Activated naive CD4-positive, alpha-beta T cell treated with anti-CD3 and anti-CD28 coated beads, Interleukin-2, amount 50 U/mL, for 72 hours (primary cell): ENCODE results near the gene ACOT11. TPM values are rescaled to one million over a fixed set of nuclear protein-coding genes. Genes with fewer than 3 reads are reported as not detected.
"Not testable (repeated sequence)": the region's sequence is repeated elsewhere in the genome, so short reads cannot be mapped to it uniquely, and the experiment has no call there.

ENCODE experiments used
- ATAC-seq, 2 donors: fragments of 150-1000 bp; cut with Tn5 transposase; 2 replicates each; pipeline ENCODE4 v1.10.0; 2021; ENCODE audit warnings: mild to moderate bottlenecking in 2 of 2, moderate library complexity in 2 of 2
- DNase-seq, 2 donors: peaks; one replicate each; pipeline ENCODE4 v3.0.0; 2021 to 2022; ENCODE audit warnings: low spot score in 2 of 2
- H3K27ac Mint-ChIP-seq, 2 donors: one replicate each; pipeline ENCODE4 v1.8.0; 2022; ENCODE audit warnings: mild to moderate bottlenecking in 2 of 2, mixed read lengths in 2 of 2
- H3K36me3 Mint-ChIP-seq, 2 donors: one replicate each; pipeline ENCODE4 v1.8.0; 2022; ENCODE audit warnings: mixed read lengths in 2 of 2
- H3K9me3 Mint-ChIP-seq, 2 donors: one replicate each; pipeline ENCODE4 v1.8.0; 2022; ENCODE audit warnings: mixed read lengths in 2 of 2
- total RNA-seq, 2 donors: library from RNA; stranded (reverse); gene quantifications; one replicate each; pipeline ENCODE4 v1.2.3, GENCODE V29; 2022

ACOT11 gene
- total RNA-seq, 2 donors from 2014 or later, result 1.0 to 4.5 TPM

DNA sequence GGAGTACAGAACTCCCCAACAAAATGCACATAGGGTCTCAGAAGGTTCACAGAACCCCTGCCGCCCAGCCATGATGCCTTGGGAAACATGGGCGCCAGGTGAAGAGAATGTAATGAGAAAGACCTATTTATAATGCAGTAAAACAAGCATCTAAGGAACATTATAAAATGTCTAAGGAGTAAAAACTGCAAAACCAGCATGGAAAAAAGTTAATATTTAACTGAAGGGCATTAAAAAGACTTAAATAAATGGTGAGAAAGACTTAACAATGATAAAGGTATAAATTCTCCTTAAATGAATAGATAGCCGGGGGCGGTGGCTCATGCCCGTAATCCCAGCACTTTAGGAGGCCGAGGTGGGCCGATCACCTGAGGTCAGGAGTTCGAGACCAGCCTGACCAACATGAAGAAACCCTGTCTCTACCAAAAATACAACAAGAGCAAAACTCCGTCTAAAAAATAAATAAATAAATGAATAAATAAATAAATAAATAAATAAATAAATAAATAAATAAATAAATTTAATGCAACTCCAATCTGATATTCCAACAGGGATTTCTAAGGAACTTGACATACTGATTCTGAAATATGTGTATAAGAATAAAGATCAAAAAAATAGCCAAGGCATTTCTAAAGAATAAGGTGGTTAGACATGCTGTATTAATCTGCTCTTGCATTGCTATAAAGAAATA lies 27.3 kb upstream of the ACOT11 start:
- no peak for DNase-seq
- Mint-ChIP-seq H3K9me3 (no peaks in the 10 kb centered on the region), H3K36me3 (no peaks in the 10 kb centered on the region), H3K27ac (no peak overlapping the region)
- no peak for ATAC-seq

DNA sequence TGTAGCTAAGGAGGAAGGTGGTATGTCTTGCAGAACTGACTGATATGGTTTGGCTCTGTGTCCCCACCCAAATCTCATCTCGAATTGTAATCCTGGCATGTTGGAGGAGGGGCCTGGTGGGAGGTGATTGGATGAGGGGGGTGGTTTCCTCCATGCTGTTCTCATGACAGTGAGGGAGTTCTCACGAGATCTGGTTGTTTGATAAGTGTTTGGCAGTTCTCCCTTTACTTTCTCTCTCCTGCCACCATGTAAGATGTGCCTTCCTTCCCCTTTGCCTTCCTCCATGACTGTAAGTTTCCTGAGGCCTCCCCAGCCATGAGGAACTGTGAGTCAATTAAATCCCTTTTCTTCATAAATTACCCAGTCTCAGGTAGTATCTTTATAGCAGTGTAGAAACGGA lies 21.5 kb upstream of the ACOT11 start:
- not testable (repeated sequence) for H3K9me3 Mint-ChIP-seq

DNA sequence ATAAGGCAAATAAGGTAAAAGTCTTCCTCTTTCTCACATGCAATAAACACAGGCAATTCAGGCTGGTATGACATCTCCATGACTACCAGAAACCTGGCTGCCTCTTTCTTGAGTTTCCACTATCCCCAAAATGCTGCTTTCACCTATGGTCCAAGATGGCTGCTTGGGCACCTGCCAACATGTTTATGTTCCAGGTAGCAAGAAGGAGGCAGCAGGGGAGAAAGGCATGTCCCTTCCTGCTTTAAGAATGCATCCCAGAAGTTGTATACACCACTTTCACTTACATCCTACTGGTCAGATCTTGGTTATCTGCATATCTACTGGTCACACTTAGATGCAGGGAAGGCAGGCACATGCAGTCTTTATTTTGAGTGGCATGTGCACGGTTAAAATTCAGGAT lies 19.4 kb upstream of the ACOT11 start:
- Mint-ChIP-seq H3K36me3 (no peaks in the 10 kb centered on the region), H3K9me3 (no peaks in the 10 kb centered on the region), H3K27ac (no peak overlapping the region)
- no peak for DNase-seq
- no peak for ATAC-seq

More for the DNA sequence above, 21.5 kb upstream of the ACOT11 start:
- H3K36me3 Mint-ChIP-seq, H3K27ac Mint-ChIP-seq, ATAC-seq: not testable (repeated sequence)
- DNase-seq, result peak in 1 of 2 donors; percentile 11

DNA sequence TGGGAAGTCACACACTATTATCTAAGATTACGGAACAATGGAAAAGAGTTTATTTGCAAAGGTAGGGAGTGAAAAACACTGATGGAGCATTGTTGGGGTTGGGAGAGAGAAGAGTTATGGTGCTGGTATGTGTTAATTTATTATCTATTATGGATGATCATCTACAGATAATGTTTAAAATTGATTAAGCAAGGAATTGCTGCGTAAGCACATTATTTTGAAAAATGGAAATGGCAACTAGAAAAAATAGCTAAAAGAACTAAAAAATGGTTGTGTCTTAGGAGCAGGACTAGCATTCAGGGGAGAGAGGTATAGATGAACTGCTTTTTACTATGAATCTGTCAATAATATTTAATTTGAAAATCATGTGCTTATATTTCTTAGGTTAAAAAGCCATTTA lies 16.0 kb upstream of the ACOT11 start:
- Mint-ChIP-seq H3K36me3 (no peaks in the 10 kb centered on the region), H3K27ac (no peak overlapping the region), H3K9me3 (no peaks in the 10 kb centered on the region)

DNA sequence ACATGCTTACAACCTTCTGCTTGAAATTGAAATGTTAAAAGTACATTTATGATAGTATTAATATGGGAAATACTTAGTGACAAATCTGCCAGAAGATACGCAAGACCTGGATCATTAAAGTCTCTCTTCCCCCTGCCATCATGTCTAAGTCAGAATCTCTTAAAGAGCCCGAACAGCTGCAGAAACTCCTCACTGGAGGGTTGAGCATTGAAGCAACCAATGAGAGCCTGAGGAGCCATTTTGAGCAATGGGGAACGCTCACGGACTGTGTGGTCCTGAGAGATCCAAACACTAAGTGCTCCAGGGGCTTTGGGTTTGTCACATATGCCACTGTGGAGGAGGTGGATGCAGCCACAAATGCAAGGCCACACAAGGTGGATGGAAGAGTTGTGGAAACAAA lies 11.4 kb upstream of the ACOT11 start:
- not testable (repeated sequence) for H3K9me3 Mint-ChIP-seq, ATAC-seq, H3K27ac Mint-ChIP-seq, H3K36me3 Mint-ChIP-seq
- peak in 1 of 2 donors; percentile 18 for DNase-seq

More for the DNA sequence above, 16.0 kb upstream of the ACOT11 start:
- ATAC-seq (no peak), DNase-seq (no peak)

DNA sequence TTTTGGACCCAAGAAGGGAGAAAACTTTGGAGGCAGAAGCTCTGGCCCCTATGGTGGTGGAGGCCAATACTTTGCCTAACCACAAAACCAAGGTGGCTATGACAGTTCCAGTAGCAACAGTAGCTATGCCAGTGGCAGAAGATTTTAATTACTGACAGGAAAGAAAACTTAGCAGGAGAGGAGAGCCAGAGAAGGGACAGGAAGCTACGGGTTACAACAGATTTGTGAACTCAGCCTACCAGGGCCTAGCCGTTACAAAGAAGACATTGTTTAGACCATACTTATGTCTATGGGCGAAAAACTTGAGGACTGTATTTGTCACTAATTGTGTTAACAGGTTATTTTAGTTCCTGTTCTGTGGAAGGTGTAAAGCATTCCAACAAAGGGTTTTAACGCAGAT lies 10.4 kb upstream of the ACOT11 start:
- Mint-ChIP-seq H3K27ac (no peak overlapping the region), H3K9me3 (no peaks in the 10 kb centered on the region), H3K36me3 (no peaks in the 10 kb centered on the region)
- ATAC-seq, result no peak
- no peak for DNase-seq

DNA sequence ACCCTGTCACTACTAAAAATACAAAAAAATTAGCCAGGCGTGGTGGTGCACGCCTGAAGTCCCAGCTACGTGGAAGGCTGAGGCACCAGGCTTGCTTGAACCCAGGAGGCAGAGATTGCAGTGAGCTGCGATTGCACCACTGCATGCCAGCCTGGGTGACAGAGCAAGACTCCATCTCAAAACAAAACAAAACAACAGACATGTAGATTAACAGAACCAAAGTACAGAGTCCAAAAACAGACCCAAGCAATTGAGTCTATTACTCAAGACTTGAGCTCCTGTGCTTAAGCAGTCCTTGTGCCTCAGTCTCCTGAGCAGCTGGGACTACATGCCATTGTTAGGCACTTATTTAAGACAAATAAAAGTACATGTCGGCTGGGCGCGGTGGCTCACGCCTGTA lies 9.5 kb upstream of the ACOT11 start:
- Mint-ChIP-seq H3K27ac (no peak overlapping the region), H3K9me3 (no peaks in the 10 kb centered on the region), H3K36me3 (no peaks in the 10 kb centered on the region)
- DNase-seq (no peak), ATAC-seq (no peak)

DNA sequence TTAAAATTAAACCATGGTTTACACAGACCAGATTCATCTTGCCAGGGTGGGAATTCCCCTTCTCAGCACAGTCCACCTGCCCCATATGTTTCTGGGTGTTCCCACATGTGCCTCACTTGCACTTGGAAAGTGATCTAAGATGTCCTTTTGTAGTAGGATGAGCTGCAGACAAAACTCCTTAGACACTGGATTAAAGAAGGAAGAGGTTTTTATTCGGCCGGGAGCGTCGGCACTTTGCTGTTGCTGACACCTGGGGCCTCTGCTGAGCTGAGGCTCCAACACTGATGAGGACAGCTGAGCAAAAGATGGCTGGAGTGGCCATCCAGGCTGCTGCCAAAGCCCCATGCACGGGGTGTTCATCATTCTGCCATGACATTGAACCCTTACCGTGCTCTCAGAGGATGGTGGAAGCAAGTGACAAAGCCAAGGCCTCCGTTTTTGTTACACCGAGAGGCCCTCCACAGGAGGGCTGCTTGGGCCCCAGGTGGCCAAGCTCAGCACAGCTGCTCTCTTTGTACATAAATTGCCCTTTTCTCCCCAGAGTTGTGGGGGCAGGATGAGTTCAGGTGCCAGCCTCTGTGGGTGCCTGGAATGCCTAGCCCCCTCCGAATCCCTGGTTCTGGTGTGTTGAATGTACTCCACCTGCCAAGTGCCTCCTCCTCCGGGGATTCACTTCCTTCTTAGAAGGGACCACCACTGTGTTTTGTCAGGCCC lies 7.3 kb upstream of the ACOT11 start:
- Mint-ChIP-seq H3K27ac (no peak overlapping the region), H3K9me3 (no peaks in the 10 kb centered on the region), H3K36me3 (no peaks in the 10 kb centered on the region)
- ATAC-seq (no peak), DNase-seq (peak in 1 of 2 donors; percentile 44)

DNA sequence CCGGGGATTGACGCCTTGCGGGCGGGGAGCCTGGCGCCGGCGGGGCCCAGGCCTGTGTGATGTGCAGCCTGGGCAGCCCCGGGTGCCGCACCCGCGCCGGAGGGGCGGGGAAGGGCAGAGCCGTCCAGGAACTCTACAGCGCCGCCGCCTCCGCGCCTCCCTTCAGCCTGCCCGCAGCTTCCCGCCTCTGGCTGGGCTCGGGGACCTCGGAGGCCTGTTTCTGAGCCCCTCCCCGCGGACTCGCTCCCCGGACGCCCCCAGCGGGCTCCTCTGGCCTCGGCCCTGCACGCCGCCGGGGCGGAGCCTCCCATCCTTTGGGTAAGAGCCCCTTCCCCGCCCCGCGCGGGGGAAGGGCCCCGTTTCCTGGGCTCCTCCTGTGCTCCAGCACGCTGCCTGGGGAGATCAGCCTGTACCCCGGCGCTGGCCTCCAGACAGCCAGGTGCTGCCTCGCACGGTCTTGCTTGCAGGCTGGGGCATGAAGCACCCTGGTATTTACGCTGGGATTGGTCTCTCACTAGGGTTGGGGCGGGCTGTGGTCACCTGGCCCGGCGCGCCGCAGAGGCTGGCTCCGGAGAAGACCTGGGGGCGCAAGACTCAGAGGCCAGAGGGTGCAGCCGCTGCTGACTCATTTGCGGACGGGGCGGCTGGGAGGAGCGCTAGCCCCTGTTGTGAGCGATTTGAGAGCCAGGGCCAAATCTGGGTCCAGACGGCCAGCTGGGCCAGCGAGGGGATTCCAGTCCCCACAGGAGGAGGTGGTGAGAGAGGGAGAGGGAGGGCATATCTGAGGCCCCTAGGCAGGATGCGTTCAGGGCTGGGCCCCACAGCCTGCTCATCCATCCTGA lies 5.7 kb upstream of the ACOT11 start:
- ATAC-seq (peak; percentile 89 to 92), DNase-seq (peak; percentile 68 to 85)
- Mint-ChIP-seq H3K36me3 (no peaks in the 10 kb centered on the region), H3K9me3 (no peaks in the 10 kb centered on the region), H3K27ac (peak overlapping the region in 1 of 2 donors; percentile 33)

DNA sequence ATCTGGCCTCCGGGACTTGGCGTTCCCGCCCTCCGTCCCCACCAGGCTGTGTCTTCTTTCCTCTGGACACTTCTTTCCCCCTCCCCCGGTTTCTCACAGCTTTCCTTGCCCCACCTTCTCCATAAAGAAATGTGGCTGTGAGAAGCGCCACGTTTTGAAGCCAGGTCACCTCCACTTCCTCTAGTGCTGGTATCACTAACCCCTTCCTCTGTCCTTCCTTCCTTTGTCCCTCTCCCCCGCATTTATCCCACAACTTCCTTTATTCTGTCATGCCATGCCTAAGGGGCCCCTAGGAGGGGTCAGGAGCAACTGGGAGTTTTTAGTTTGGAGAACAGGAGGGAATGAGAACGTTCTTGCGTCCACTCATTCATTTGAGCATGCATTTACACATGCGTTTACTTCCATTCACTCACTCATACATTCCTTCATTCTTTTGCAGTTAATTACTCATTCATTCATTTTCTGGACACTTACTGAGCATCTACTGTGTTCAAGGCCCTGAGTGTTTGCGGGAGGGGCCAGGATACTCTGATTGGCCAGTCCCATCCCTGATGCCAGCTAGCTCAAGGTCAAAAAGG lies 5.0 kb upstream of the ACOT11 start:
- DNase-seq (no peak), ATAC-seq (no peak)
- Mint-ChIP-seq H3K9me3 (no peaks in the 10 kb centered on the region), H3K36me3 (no peaks in the 10 kb centered on the region), H3K27ac (peak overlapping the region in 1 of 2 donors; percentile 47)

DNA sequence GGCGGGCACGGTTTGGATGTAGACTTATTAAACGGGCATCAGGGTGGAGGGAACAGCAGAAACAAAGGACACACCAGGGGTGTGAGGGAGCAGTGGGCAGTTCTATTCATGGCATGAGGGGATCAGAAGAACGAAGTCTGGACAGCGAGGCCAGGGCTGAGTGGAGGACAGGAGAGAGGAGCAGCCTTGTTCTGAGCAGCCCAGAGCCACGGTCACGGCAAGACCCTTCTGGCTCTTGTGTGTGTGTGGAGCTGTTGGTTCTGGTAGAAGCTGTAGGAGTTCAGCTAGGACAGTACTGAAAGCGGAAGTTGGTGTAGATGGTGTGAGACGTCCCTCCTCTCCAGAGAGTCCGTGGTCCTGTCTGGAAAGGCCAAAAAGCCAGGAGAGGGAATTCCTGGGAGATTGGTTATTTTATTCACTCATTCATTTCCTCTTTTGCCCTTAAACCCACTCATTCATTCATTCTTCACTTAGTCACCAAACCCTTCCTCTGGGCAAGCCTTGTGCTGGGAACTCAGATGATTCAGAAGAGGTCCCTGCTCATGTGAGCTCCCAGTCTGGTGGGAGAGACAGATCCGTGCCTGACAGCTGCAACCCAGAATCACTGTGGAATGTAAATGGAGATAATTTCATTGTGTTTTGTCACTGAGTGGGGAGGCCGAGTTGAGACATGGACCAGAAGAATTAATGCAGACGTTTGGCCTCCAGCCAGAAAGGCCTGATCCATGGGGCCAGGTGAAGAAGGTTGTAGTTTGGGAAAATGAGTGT lies 4.1 kb upstream of the ACOT11 start:
- ATAC-seq (no peak), DNase-seq (no peak)
- no peaks in the 10 kb centered on the region for H3K9me3 Mint-ChIP-seq
- no peaks in the 10 kb centered on the region for H3K36me3 Mint-ChIP-seq
- no peak overlapping the region for H3K27ac Mint-ChIP-seq

DNA sequence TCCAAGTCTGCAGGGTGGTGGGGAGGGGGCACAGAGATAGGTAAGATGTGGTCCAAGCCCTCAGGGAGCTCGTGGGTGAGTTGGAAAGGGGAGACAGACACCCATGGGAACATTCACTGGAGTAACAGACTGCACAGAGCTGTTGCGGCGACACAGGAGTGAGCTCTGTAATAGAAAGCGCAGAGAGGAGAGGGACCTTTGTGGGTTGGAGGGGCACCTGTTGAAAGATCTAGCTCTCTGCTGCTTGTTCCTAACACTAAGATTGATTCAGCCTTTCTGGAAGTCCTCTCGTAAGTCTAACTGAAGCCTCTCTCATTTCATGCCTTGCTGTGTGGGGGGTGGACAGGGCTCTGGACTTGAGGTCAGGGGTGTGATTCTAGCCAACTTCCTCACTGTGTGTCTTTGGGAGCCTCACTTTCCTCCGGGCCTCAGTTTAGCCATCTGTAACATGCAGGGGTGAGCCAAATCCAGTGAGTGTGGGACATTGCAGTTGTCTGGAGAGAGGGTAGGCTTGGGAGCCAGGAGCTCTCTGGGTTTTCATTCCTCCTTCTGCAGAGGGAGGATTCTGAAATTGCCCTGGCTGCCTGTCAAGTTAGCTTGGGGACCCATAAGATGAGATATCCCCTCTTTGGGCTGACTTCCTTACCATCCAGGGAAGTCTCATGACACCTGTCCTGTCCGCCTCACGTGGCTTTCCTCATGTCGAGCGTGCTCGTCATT lies 2.0 kb upstream of the ACOT11 start:
- Mint-ChIP-seq H3K9me3 (no peaks in the 10 kb centered on the region), H3K36me3 (no peaks in the 10 kb centered on the region), H3K27ac (no peak overlapping the region)
- DNase-seq (no peak), ATAC-seq (no peak)

DNA sequence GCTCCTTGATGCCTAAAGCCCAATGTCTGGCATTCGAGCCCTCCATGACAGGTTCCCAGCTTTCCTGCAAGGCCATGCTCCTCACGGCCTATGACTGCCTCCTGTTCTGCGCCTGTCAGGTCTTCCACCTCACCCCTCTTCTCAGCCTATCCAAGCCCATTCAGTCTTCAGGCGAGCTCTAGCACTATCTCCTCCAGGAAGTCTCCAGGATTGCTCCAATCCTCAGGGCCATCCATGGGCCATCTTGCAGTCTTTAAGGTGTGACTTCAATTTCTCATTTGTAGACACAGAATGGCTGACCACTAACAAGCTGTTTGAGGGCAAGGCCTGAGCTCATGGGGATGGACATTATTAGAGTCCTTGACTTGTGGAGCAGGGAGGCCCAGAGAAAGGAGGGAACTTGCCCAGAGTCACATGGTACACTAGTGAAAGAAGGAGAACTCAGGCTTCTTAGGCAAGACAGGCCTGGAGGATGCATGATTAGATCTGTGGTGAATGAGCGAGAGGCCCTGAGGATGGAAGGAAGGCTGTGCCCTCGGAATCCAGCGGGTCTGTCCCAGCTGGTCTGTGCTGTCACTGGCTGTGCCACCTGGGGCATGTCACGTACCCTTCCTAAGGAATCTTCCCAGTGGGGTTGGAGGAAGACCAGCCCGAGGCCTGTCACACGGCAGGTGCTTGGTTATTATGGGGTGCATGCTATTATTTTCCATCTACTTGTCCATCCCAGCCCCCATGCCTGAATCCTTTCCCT lies 1.2 kb upstream of the ACOT11 start:
- H3K9me3 Mint-ChIP-seq, result no peaks in the 10 kb centered on the region
- no peak for DNase-seq
- no peak for ATAC-seq

DNA sequence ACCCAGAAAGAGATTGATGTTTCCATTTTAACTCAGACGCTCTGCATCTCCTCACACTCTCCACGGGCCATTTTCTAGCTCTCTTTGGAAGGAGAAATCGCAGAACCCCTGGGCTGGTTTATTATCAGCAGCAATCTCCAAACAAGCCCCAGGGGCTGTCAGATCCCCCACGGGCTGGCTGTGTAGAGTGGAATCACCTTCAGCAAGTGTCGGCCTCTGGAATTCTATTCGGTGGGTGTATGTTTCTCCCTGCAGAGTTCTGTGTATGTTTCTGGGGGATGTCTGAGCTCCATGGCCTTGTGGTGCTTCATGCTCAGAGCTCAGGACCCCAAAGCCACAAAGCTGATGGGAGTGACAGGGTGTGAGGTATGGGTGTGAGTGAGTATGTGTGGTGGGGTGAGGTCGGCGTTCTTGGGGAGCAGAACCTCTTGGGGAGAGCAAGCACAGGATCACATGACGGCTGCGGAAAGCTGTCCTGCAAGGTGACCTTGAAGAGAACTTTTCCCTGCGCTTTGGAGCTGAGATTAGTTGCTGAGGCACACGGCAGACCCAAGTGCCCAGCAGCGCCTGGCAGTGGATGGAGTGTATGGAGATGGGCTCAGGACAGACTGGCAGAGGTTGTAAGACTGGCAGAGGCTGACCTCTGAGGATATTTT lies 489 bp downstream of the ACOT11 start:
- Mint-ChIP-seq H3K36me3 (no peaks in the 10 kb centered on the region), H3K27ac (no peak overlapping the region), H3K9me3 (no peaks in the 10 kb centered on the region)
- ATAC-seq (no peak), DNase-seq (peak in 1 of 2 donors; percentile 41)

More for the DNA sequence above, 1.2 kb upstream of the ACOT11 start:
- H3K36me3 Mint-ChIP-seq, result no peaks in the 10 kb centered on the region
- H3K27ac Mint-ChIP-seq, result no peak overlapping the region
